RPMI8226 (cell line): ENCODE measurements around the gene DGCR6.
"Not testable (repeated sequence)": the region's sequence is repeated elsewhere in the genome, so short reads cannot be mapped to it uniquely, and the experiment has no call there.

ENCODE experiments used
- DNase-seq: peaks from one replicate; pipeline ENCODE4 v3.0.0-alpha.2; 2015

The DGCR6 gene

DNA sequence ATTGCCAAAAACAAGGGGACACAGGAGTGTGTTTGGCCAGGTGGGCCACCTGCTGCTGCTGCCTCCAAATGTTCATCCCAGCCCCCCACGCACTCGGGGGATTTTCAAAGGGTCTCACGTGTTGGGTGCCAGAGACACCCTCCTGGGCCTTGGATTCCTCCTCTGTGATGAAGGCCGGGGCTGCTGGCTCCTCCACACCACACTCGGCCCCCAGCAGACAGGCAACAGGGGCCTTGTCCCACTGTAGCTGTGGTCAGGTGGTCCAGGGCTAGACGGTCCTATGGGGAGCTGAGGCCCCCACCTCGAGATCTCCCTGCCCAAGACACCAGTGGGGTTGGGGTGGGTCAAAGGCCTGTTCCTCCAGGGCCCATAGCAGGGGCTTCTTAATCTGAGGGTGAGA is 55.1 kb downstream of the DGCR6 start:
- DNase-seq, result not testable (repeated sequence)
